Activated CD8-positive, alpha-beta memory T cell treated with anti-CD3 and anti-CD28 coated beads for 48 hours (primary cell): ENCODE results near the gene TRIM40.
"Not testable (repeated sequence)": the region's sequence is repeated elsewhere in the genome, so short reads cannot be mapped to it uniquely, and the experiment has no call there.

ENCODE experiments used
- DNase-seq, 3 experiments: peaks; one replicate each; pipeline ENCODE4 v3.0.0-alpha.2; 2020; ENCODE audit warnings: low read depth in 2 of 3, low spot score in 2 of 3

Gene TRIM40

GRCh38 chr6:30113003-30113759 is 22.8 kb upstream of the TRIM40 start, which contains the start of gene TRIM31:
TRIM31 (minus strand) TSS chr6:30113090; CDS start chr6:30112805, 285 bp downstream.
- DNase-seq, result no peak

DNA sequence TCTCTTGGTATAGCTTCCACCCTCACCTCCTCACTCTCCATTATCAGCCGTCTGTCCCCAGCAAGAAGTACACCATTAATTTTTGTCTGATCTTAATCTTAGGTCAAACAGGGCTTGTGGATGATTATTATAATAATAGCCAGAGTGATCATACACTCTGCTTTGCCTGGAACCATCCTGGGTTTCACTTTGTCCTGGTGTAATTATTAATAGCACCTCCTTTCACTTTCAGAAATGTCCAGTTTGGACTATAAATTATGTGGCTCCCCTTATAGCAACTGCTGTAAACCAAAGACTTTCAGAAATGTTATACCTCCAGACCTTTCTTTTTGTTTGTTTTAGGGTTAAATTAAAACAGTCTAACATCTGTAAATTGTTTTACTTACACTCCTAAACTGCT is 22.1 kb upstream of the TRIM40 start:
- DNase-seq, result no peak

DNA sequence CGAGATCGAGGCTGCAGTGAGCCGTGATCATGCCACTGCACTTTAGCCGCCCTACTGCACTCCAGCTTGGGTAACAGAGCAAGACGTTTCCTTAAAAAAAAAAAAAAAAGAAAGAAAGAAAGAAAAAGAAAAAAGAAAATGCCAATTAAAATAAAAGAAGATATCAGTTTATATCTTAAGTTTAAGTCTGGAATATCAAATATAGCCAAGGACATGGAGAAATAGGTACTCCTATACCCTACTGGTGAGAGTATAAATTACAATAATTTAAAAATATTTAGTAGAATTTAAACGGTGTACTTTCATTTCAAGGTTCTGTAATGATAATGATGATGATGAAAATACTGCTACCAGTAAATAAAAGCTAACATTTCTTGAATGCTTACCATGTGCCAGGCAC is 19.2 kb upstream of the TRIM40 start:
- DNase-seq, result no peak

GRCh38 chr6:30118691-30119090 is 17.2 kb upstream of the TRIM40 start:
- not testable (repeated sequence) for DNase-seq

GRCh38 chr6:30121446-30122366 is 14.2 kb upstream of the TRIM40 start:
- no peak for DNase-seq

- no peak for DNase-seq
These were observed 13.4 kb upstream of the TRIM40 start for GRCh38 chr6:30122515-30122914.

GRCh38 chr6:30127238-30128093 is 8.5 kb upstream of the TRIM40 start:
- no peak for DNase-seq

GRCh38 chr6:30129265-30130178 is 6.4 kb upstream of the TRIM40 start:
- no peak for DNase-seq

DNA sequence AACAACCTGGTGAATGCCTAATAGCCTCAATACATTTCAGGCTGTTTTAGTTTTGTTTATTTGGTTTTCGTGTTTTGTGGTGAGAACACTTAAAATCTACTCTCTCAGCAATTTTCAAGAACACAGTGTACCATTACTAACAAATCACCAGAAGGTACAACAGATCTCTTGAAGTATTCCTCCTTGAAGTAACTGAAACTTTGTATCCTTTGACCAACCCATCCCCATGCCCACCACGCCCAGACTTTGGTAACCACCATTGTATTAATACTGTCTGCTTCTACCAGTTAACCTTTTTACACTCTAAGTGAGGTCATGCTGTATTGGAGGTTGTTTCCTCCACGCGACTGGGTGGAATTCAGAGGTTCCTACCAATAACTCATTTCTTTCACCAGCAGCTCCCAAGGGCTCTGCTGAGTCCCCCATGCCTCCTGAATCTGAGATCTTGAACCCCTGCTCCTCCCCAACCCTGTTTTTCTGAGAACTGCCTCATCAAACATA is 5.7 kb upstream of the TRIM40 start:
- DNase-seq, result no peak

- DNase-seq, result peak in 2 of 3 experiments; percentile 11 to 33
These were observed 4.8 kb upstream of the TRIM40 start for GRCh38 chr6:30130887-30131862.

- DNase-seq, result no peak
These were observed 3.9 kb upstream of the TRIM40 start for GRCh38 chr6:30131947-30132497.

- DNase-seq, result no peak
These were observed 793 bp upstream of the TRIM40 start for GRCh38 chr6:30135147-30135546.

GRCh38 chr6:30136570-30137286 is 788 bp downstream of the TRIM40 start:
- no peak for DNase-seq

DNA sequence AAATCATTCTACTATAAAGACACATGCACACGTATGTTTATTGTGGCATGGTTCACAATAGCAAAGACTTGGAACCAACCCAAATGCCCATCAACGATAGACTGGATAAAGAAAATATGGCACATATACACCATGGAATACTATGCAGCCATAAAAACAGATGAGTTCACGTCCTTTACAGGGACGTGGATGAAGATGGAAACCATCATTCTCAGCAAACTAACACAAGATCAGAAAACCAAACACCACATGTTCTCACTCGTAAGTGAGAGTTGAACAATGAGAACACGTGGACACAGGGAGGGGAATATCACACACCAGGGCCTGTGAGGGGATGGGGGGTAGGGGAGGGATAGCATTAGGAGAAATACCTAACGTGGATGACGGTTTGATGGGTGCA is 4.3 kb downstream of the TRIM40 start:
- not testable (repeated sequence) for DNase-seq

DNA sequence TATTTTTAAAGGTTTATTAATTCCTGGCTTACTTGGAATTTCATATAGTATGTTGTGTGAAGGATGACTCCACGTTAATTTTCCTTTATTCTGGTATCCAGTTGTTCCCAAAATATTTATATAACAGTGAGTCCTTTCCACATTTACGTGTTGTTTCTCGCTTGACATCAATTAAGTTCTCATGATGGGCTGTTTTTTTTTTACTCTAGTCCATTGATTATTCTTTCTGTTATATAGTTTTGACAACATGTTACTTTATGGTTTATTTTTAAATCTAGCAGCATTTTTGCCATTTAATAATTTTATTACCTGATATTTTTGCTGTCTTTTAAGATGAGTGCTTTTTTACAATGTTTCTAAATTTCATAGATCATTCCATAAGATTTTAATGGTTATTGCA is 6.7 kb downstream of the TRIM40 start:
- no peak for DNase-seq

DNA sequence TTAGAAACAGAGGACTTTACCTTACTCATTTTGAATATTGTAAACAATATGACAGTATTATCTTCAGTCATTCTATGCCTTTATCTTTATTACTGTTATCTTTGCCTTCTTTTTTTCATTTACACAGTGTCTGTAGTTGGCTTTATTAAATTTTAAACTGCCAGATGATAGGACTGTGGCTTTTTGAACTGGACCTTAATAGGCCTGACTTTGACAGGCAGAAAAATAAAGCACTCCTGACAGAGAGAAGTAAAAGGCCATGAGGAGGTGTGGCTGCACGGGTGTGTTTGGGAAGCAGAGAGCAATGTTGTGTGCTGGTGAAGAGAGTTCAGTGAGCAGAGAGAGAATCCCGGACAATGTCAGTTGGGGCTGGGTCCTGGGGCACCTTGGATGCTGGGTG is 7.8 kb downstream of the TRIM40 start:
- DNase-seq, result no peak

- no peak for DNase-seq
These were observed 8.9 kb downstream of the TRIM40 start for GRCh38 chr6:30144811-30145210.

DNA sequence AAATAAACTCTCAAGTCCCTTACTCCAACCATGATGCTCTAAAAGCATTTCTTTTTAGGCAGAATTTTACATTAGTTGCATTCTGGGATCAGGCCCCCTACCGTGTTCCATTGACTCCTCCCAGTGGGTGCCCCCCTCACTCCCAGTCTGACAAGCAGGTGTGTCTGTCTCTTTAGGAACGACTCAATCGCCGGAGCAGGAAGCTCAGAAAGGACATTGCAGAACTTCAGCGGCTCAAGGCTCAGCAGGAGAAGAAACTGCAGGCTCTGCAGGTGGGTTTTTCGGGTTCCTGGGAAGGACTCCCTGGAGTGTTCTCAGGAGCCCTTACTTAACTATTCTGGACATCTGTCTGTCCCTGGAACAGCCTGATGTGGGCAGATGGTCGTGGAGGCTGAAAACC is 9.9 kb downstream of the TRIM40 start:
- no peak for DNase-seq
